H1 (cell line): Measurements from ENCODE around the gene OPN3. TPM values are rescaled to one million over a fixed set of nuclear protein-coding genes. Genes with fewer than 3 reads are reported as not detected.

Experiments
- BCL11A ChIP-seq, 2 experiments: IDR thresholded peaks; one replicate each; pipeline ENCODE4 v1.6.1; 2011; ENCODE audit warnings: low read depth in 2 of 2, low read length in 2 of 2, mild to moderate bottlenecking in 2 of 2
- GABPA ChIP-seq: IDR thresholded peaks from 2 replicates; pipeline ENCODE4 v1.6.1; 2011; ENCODE audit warnings: mild to moderate bottlenecking, low read length, moderate library complexity, borderline replicate concordance; ENCODE audit not compliant: insufficient read depth
- SAP30 ChIP-seq: fragments of 300-600 bp; sonication (generic); IDR thresholded peaks from 2 replicates; pipeline ENCODE4 v1.7.1; 2012; ENCODE audit warnings: low read length, moderate library complexity, mild to moderate bottlenecking, inconsistent platforms; ENCODE audit not compliant: insufficient read depth, insufficient replicate concordance
- SP1 ChIP-seq: IDR thresholded peaks from 2 replicates; pipeline ENCODE4 v1.6.1; 2011; ENCODE audit warnings: low read depth, low read length
- SP2 ChIP-seq: IDR thresholded peaks from 2 replicates; pipeline ENCODE4 v1.6.1; 2012; ENCODE audit warnings: mild to moderate bottlenecking, low read length, inconsistent platforms
- polyA plus RNA-seq, 7 experiments: library from polyadenylated mRNA; depleted of rRNA in 3 of 7; stranded (reverse) in 5 of 7; unstranded in 2 of 7; fragments of >200 nt in 5 of 7; fragments of 200-250 nt in 2 of 7; gene quantifications; 1 replicate in 5 of 7; 2 replicates in 1 of 7; 4 replicates in 1 of 7; pipeline versions ENCODE4 v1.2.1 to v1.2.3, GENCODE V29; 2011 to 2013; ENCODE audit warnings: missing spikeins in 2 of 7, mixed read lengths in 2 of 7
- total RNA-seq: library from RNA; stranded (reverse); fragmentation: NEBNext Ultra II Directional; extraction: Animal tissue kit (Norgen Biotek cat#: 25700); gene quantifications from 2 replicates; pipeline ENCODE4 v1.2.1, GENCODE V29; 2021
- TF ChIP-seq, protein P1 (sequence below), 3 experiments: IDR thresholded peaks; 1 replicate in 2 of 3; 2 replicates in 1 of 3; pipeline versions ENCODE4 v1.5.1 to v1.6.1; 2011; ENCODE audit warnings: low read length in 3 of 3, mild to moderate bottlenecking in 3 of 3, inconsistent platforms in 2 of 3, low read depth in 1 of 3, moderate library complexity in 1 of 3; ENCODE audit not compliant: insufficient read depth in 1 of 3; ENCODE audit errors: control extremely low read depth in 1 of 3
- TF ChIP-seq, protein P2 (sequence below): IDR thresholded peaks from 2 replicates; pipeline ENCODE4 v1.6.1; 2011; ENCODE audit warnings: low read length, improper control_type of control experiment

Gene OPN3
- total and polyA plus RNA-seq, 2 of the 8 experiments (the other 6 are each of a cell fraction or from before 2014, with no cell fraction given), result 8.8 to 19.4 TPM

GRCh38 chr1:241635556-241636152 is 4.5 kb downstream of the OPN3 start (continued):
- TF ChIP-seq, protein P1, sequence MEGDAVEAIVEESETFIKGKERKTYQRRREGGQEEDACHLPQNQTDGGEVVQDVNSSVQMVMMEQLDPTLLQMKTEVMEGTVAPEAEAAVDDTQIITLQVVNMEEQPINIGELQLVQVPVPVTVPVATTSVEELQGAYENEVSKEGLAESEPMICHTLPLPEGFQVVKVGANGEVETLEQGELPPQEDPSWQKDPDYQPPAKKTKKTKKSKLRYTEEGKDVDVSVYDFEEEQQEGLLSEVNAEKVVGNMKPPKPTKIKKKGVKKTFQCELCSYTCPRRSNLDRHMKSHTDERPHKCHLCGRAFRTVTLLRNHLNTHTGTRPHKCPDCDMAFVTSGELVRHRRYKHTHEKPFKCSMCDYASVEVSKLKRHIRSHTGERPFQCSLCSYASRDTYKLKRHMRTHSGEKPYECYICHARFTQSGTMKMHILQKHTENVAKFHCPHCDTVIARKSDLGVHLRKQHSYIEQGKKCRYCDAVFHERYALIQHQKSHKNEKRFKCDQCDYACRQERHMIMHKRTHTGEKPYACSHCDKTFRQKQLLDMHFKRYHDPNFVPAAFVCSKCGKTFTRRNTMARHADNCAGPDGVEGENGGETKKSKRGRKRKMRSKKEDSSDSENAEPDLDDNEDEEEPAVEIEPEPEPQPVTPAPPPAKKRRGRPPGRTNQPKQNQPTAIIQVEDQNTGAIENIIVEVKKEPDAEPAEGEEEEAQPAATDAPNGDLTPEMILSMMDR (IDR thresholded peaks at IDR 0.05; ENCODE audit: control extremely low read depth in 1 of 3, insufficient read depth in 1 of 3, low read depth in 1 of 3, low read length in 3 of 3), result no peak
- TF ChIP-seq GABPA (no peak), SP1 (no peak), BCL11A (IDR thresholded peaks at IDR 0.05; ENCODE audit: low read depth in 2 of 2, low read length in 2 of 2) (no peak), SAP30 (no peak), SP2 (no peak)
- TF ChIP-seq, protein P2, sequence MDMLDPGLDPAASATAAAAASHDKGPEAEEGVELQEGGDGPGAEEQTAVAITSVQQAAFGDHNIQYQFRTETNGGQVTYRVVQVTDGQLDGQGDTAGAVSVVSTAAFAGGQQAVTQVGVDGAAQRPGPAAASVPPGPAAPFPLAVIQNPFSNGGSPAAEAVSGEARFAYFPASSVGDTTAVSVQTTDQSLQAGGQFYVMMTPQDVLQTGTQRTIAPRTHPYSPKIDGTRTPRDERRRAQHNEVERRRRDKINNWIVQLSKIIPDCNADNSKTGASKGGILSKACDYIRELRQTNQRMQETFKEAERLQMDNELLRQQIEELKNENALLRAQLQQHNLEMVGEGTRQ, result no peak
